NCI-H524 (cell line): ENCODE data around the gene SH3GLB1.
A peak's percentile ranks its signal among the peaks of the same experiment; 100 is the strongest.
"Not testable (repeated sequence)": the region's sequence is repeated elsewhere in the genome, so short reads cannot be mapped to it uniquely, and the experiment has no call there.

Experiments
- DNase-seq, 2 experiments: peaks; one replicate each; lab custom pipeline; 2025; lab: John Stamatoyannopoulos, UW

The SH3GLB1 gene

DNA sequence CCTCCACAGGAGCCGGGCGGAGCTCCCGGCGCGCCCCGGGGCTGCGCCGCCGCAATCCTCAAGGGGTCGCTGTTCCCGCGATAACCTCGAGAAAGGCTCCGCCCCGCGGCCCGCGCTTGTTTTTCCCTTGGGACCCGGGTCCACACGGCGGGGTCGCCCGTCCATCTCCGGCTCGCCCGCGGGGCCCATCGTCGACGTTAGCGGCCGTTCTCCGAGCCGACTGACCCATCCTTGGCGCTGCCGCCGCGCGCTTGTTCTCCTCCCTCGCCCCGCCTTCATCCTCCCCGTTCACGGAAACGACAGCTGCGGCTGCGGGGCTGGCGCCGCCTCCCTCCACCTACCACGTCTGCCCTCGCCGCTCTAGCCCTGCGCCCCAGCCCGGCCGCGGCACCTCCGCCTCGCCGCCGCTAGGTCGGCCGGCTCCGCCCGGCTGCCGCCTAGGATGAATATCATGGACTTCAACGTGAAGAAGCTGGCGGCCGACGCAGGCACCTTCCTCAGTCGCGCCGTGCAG lies at the start of gene SH3GLB1:
Gene SH3GLB1 (plus strand): TSS at position 119 of the 514 bp plus-strand sequence. CDS start 324 bp downstream, at position 443.
- DNase-seq, result peak; percentile 57 to 86

DNA sequence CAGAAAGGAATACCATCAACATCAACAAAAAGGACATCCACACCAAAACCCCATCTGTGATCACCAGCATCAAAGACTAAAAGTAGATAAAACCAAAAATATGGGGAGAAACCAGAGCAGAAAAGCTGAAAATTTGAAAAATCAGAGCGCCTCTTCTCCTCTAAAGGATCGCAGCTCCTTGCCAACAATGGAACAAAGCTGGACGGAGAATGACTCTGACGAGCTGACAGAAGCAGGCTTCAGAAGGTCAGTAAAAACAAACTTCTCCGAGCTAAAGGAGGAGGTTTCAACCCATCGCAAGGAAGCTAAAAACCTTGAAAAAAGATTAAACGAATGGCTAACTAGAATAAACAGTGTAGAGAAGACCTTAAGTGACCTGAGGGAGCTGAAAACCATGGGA lies 46.0 kb upstream of the SH3GLB1 start:
- not testable (repeated sequence) for DNase-seq

DNA sequence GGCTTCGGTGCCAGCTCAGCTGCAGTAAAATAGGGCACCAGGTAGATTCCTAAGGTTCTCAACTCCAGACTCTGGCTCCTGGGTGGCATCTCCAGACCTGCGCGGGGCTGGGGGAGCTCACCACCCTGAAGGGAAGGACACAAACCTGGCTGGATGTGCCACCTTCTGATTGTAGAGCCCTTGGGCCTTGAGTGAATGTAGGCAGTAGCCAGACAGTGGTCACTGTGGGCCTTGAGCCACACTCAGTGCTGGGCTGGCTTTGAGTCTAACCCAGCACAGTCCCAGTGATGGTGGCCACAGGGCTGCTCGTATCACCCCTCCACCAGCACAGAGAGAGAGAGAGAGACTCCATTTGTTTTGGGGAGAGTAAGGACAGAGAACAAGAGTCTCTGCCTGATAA lies 38.0 kb upstream of the SH3GLB1 start:
- DNase-seq, result no peak

DNA sequence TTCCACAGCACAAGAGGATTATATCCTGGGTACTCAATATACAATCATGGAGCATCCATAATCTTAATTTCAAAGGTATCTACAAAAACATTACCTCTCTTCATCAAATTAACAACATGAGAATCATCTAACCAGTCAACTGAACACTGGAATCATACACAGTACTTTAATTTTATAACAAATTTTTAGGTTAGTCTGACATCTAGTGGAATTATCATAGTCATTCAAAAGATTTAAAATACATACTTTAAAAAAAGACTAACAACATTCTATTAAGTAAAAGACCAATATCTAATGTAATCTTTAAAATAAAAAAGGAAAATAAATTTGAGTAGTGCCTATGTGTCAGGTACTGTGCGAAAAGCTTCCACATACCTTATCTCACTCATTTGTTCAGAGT lies 16.8 kb upstream of the SH3GLB1 start:
- DNase-seq, result peak in 1 of 2 experiments; percentile 15

DNA sequence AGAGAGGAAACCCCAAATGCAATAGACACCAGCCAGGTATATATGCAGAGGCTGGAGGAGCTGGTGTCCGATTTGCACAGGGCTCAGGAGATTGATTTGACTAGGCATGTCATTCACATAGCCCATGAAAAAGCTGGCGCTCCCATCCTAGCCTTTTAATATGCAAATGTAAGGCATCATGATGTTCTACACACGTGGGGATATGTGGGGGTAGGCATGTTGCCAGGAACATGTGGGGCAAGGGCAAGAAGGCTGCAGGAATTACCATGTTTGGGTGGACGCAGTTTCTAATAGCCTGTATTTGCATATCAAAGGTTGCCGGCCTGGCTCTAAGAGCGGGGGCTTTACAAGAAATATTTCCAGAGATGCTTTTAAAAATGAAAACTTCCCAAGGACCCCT lies 11.7 kb upstream of the SH3GLB1 start:
- DNase-seq, result no peak

DNA sequence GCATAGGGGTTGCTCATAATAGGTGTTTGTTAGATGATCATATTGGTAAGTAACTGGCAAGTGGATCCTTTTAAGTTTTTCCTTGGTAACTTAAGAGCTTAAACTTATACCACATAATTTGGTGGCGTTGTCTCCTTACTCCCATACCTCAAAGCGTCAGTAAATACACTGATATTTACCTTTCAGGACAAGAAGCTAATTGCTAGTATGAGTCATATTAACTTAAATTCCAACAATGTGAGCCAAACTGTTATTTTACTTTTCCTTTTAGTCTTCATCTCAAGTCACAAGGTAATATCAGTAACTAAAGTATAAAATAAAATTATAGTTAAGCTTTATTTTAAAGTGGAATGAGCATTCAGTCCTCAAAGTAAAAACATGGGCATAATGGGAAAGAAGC lies 9.0 kb upstream of the SH3GLB1 start:
- no peak for DNase-seq

DNA sequence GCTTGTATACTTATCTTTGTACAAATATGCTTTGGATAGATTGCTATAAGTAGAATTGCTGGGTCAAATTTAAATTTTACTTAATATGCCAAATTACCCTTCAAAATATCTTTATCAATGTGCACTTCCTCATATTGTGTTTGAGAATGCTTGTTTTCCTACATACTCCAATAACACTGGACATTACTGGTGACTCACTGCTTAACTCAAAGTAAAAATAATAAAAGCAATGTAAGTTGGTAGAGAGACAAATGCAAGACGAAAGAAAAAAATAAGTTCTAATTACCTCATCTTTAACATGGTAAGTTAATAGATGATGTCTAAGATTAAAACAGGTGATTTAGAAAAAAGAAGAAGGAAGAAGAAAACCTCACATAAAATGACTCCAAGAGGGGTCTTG lies 7.9 kb upstream of the SH3GLB1 start:
- DNase-seq, result no peak

DNA sequence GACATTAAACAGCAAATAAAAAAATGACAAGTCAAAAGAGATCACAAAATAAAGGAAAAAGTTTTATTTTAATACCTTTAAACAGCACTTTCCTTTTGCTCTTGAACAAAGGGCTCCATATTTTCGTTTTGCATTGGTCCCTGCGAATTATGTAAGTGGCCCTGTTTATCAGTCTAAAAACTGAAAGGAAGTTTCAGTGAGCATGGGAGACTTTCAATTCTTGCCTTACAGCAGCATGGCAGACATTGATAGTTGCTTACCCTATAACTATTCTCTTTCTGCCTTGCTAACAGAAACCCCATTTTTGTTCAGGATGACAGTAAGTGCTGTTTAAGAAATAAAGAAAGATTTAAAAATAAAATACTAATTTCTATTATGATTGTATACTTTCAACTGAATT lies 5.2 kb upstream of the SH3GLB1 start:
- DNase-seq, result no peak

DNA sequence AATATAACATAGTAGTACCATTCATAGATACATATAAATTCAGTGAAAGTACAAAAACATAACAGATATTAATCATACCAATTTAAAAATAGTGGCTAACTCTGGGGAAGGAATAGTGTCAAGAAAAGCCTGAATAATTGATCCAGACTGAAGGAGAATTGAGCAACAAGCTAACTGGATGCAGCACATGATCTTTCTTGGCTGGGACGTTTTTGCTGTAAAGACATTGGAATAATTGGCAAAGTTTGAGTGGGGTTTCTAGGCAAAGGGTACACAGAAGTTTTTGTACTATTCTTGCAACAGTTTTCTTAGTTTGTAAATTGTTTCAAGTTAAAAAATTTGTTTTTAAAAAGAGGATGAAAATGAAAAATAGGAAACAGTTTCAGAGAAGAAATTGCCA lies 2.6 kb upstream of the SH3GLB1 start:
- DNase-seq, result no peak

DNA sequence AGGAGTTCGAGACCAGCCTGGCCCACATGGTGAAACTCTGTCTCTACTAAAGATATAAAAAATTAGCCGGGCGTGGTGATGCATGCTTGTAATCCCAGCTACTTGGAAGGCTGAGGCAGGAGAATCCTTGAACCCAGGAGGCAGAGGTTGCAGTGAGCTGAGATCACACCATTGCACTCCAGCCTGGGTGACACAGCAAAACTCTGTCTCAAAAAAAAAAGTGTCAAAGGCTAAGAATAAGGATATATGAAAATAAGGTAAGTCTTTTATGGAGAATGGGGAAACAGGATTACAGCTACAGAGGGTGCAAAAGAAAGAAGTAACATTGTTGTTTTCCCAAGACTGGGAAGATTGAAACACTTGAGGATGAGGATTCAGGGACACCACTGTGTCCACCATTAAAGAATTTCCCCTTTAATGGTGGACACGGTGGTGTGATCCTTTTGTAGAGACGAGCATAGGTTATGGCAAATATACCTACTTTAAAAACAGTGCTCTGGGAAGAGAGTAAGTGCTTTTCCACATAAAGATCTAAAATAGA lies 1.4 kb upstream of the SH3GLB1 start:
- DNase-seq, result not testable (repeated sequence)

DNA sequence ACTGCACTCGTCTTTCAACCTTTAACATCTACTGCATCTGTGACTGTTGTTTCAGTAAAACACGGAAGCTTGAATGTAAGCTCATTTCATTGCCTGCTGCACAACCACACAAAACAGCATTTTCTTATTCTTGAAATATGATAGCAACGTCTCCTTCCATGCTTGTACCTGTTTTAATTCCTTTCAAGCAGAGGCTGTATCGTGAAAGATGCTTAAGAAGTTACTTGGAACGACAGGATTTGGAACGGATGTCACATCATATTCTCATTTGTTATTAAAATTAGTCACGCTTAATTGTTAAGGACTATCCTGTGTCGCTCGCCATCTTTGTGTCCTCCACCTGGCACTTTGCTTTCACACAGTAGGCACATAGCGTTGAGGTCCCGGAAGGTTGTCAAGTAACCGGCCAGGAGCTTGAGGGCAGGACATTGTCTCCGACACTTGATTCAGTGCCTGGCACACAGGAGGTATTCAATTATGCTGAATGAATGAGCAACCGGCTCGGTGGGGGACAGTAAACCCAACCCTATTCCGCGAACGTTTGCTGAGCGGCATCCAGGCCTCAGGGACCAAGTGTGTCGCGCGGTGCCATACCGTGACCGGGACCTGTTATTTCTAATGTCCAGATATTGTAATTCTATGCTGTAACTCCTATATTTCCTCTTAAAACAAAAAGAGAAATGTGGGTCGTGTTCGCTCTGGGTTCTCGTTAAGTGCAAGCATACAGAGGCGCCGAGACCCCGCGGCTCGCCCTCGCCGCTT lies 499 bp upstream of the SH3GLB1 start:
- peak; percentile 12 to 73 for DNase-seq

DNA sequence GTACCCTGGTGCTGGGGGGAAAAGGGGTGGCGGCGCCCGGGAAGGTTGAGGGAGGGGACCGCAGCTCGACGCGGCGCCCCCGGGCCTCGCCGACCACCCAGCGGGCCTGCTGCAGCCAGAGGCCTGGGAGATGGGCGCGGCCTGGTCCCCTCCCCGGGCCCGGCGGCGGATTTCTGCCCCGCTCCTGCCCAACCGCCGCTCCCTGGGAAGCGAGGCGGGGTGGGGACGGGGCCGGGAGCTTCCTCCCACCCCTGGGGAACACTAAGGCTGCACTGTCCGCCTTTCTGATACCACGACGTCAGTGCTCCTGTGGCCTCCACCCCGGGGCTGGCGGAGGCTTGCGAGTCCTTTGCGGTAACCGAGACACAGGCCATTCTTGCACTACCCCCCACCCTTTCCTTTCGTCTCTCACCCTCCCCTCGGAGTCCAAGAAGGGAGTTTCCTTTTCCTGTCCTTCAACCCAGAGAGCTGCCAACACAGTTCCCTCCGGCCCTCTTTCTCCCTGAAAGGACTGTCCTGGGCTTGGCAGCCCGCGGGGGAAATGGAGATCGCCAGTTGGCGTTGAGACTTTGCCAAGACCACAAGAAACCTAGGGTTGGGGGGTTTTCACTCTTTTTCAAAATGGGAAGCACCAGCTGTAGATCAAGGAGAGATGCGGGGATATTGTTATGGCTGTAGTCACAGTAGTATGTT lies 742 bp downstream of the SH3GLB1 start:
- DNase-seq, result peak; percentile 32 to 44

DNA sequence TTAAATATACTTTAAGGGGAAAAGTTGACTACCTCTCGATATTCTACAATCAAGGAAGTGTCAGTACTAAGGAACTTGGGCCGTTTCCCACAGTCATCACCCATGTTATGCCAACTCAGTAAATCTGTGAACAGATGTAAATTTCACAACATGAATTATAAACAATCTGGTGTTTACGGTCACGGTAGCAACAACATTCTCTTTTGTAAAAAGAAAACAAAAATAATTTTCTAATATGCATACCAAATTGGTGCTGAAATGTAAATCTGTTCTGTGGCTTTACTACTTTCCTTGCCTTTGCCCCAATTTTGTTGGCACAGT lies 1.2 kb downstream of the SH3GLB1 start:
- DNase-seq, result no peak

DNA sequence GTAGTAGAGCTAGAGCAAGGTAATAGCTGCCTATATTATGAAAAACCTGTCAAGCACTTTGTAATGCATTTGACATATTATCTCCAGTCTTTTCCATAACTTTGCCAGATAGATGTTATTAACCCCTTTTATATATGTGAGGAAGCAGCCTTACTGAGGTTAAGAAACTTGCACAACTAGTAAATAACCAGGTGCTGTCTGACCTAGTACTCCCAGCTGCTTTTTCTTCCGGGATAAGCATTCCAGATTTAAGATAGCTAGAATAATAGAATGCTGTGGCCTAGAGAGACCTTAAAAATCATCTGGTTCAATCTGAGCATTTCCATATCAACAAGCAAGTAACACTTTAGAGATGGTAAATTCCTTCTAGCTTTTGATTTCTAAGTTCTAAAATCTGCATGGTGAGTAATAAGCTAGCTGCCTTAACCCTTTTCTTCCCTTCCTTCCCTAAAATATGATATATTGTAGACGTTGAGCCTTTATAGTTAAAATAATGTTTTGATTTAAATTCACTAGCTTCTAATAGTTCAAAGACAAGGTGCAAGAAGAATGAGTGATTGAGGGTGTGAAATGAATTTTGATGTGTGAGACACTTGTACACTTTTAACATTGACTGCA lies 1.8 kb downstream of the SH3GLB1 start:
- no peak for DNase-seq

DNA sequence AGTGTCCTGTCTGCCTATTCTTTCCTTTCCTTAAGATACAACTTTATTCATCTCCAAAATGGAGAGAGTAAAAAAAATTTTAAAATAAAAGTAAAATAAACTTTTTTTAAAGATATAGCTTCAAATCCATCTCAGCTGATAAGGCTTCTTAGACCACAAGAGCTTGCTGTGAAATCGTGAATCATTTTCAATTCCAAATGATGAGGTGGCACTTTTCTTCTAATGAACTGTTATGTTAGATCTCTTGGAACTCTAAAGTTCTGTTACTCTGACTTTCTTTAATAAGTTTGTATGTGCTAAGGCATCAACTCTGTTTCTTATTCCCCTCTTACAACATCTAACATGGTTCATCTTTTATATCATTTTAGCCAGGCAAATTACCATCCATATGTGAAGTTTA lies 4.5 kb downstream of the SH3GLB1 start:
- DNase-seq, result no peak

DNA sequence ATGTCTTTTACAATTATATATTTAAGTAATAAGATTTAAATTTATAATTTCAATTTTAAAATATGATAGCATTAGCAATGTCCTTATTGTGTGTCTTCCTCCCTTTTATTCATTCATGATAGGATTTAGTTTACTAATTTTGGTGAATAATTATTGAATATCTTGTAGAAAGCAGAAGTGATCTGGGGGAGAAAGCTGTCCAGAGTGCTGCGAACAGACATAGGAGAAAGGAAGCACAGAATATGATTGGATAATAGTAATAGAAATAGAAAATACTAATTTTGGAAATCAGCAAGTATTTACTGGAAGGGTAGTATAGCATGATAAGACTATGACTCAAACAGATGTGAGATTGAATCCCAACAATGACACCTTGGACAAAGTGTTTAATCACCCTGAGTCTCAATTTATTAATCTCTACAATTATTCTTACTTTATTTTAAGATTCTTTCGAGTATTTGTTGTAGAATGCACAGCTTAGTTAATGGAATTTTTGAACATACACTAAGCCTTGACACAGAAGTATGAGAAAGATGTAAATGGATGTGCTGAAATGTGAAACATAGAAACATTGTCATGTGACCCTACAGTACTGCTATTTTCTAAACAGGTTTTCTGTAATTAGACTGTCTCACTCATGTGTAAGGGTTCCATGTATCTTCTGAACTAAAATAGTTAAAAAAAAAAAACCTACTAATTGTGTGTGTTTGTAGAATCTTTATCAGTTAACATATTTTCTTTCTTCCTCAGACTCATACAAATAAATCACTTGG lies 7.9 kb downstream of the SH3GLB1 start:
- DNase-seq, result no peak

DNA sequence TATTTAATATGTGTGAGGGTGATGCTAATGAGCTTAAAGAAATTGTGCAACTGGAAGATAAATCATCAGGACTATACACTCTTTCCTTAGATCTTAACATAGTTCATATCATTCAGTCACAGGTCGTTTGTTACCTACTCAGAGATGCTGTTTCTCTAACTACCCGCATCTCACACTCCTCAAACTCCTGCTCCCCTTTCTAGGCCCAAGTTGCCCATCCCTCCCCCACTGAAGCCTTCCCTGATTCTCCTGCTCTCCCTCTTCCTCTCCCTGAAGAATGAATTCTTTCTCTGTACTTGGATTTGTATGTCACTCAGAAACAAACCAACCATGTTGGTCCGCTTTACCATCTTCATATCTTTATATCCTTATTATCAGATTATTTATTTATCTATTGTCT lies 9.1 kb downstream of the SH3GLB1 start:
- no peak for DNase-seq

DNA sequence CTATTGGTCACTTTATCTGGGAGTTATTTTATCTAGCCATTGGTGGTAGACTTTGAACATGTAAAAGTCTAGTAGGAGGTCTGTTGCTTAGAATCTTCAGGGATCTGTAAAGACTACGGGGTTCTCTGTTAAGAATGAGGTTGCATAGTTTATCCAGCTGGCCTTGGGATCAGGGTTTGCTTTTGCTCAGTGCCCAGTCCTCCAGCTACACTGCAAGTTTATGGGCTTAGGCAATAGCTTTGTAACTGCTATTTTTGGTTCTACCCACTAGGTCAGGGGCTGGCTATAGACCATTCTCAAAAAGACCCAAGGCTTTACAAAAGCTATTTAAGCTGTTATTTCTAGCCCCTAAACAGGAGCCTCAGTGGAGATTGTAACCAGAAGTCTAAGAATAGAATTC lies 9.8 kb downstream of the SH3GLB1 start:
- no peak for DNase-seq

DNA sequence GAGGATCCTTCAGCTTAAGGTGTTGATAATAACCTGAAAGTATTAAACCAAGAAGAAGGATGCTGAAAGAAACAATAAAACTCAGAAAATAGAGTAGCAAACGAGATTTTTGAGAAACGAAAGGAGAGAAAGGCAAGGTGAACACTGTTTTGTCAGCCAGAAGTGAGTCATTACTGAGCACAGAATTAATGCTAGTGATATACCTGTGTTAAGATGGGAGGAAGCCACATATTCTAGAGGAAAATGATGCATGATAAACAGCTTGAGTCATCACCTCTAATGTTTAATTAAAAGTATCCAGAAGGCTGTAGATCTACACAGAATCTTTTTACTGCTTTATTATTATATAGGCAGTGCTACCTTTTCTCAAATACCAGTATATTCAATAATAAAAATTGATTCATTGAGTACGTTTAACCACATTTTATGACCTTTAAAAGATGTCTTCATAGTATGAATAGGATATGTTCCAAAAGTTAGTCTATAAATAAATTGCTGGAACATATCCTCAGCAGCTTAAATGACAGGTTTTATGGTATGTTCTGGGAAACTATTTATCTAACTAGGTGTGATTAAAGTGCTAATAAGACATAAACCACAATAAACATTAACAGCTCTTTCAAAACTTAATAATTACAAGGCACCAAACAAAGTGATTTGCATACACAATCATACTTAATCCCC lies 10.3 kb downstream of the SH3GLB1 start:
- no peak for DNase-seq

DNA sequence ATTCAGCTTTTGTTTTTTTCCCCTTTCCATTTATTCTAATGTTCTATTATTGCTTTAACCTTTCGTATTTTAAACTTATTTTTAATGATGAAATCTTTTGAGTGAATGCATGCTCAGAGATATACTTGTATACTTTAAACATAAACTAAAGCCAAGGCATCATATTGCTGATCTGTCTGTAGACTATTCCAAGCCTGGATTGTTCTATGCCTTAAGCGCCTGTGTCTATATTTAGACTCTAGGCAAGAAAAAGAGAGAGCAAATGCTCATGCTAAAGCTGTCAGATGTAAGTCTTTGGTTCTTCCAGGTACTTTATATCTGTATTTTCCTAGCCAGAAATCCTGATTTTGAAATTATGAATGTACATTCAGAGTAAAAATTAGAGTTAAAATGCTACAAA lies 14.4 kb downstream of the SH3GLB1 start:
- no peak for DNase-seq

DNA sequence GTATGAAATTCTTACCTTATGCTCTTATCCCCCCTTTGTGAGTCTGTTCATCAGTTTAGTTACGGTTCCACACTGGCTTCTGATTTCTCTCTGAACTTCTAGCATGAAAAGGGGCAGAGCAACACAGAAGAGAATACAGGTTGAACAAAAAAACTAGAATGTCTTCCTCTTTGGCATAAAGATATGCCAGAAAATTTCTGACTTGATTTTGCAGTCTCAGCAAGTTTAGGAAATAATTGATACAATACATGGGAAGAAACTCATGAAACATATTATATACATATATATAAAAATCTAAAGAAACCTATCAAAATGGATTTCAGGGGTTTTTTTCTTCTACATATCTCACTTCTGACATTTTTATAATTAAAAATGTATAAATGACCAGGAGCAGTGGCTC lies 27.0 kb downstream of the SH3GLB1 start:
- no peak for DNase-seq

DNA sequence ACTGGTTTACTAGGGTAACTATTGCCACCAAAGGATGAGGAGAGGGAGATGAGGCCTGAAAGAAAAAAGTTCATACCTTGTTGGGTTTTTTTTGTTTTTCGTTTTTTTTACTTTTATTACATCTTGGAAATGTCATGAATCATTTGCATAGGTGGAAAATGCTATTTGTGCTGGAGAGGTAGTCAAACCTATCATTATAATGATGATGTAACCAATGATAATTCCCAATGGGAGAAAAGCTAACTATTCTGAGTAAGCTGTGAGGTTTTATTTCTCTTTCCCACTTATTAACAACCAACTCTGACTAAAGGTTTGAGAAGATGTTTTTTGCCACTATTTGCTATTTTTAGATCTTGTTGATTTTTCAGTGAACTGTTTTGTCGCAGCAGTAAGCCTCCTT lies 29.0 kb downstream of the SH3GLB1 start:
- no peak for DNase-seq
